NCI-H2081 (cell line): ENCODE measurements around the gene HAS3.
"Not testable (repeated sequence)": the region's sequence is repeated elsewhere in the genome, so short reads cannot be mapped to it uniquely, and the experiment has no call there.

Source experiments
- DNase-seq, 2 experiments: peaks; one replicate each; lab custom pipeline; 2025; lab: John Stamatoyannopoulos, UW

The HAS3 gene, protein sequence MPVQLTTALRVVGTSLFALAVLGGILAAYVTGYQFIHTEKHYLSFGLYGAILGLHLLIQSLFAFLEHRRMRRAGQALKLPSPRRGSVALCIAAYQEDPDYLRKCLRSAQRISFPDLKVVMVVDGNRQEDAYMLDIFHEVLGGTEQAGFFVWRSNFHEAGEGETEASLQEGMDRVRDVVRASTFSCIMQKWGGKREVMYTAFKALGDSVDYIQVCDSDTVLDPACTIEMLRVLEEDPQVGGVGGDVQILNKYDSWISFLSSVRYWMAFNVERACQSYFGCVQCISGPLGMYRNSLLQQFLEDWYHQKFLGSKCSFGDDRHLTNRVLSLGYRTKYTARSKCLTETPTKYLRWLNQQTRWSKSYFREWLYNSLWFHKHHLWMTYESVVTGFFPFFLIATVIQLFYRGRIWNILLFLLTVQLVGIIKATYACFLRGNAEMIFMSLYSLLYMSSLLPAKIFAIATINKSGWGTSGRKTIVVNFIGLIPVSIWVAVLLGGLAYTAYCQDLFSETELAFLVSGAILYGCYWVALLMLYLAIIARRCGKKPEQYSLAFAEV

DNA sequence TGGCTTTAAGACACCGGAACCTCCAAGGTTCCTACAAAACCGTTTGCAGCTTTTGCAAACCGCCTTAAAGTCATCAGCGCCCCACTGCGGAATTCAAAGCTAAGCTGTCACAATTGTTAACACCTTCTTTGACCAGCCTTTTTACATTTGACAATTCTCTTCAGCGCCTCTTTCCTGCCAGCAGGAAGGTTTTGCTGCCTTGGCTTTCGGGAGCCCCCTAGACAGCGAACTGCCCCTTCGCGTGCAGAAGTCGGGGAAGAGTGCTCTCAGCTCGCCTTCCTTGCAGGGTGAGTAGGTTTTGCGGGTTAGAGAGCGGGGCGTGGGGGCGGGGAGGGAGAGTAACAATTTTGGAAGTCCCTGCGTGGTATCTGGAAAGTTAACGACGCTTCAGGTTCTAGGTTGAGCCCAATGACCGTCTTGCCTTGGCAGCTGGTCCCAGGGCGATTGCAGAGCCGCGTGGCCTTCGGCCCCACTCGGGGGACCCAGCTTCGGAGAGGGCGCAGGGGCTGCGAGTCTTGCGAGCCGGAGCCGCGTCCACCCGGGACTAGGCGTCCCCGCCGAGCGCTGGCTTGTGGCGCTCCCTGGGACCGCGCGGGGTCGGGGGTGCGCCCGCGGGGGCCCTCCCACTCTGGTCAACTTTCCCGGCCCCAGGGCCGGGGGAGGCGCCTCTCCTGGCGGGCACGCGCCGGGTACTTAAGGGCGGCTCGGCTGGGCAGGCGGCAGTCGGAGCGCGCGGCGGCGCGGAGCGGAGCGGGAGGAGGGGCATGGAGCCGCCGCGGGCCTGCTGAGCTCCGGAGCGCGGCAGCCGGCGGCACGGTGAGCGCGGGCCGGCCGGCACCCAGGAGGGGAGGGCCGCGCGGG lies at the start of gene HAS3:
HAS3 (plus strand) TSS at position 153 of the 861 bp plus-strand sequence. CDS start 3,743 bp downstream, outside the sequence.
- peak; percentile 10 to 38 for DNase-seq

DNA sequence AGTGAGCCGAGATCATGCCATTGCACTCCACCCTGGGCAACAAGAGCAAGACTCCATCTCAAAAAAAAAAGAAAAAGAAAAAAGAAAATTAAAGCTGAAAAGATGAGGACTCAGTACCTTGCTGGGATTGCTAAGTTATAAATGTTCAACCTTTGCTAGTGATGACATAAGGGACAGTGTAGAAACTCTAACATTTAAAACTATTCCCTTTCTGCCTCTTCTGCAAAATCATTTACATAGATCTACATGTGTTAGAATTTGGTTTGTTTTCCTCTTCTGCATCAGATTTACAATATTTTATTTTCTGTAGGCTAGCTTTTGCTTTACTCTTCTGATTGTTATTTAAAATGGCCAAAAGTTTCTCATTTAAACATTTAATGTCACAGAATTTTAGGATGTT lies 49.5 kb upstream of the HAS3 start:
- no peak for DNase-seq

DNA sequence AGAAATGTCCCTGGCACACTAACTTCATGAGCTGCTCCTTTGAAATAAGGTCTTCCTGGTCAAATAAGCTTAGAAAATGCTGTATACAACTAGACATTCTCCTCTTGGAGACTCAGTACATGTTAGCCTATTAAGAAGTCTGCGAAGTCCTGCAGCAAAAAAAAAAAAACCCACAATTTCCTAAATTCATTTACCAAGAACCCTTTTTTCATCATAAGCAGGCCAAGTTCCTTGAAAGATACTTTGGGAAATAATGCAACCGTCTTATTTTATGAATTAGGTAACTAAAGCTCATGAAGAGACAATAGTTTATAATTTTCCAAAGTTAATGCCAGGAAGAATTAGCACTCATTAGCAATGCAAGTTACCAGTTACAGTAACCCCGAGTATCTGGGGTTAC lies 49.0 kb upstream of the HAS3 start:
- DNase-seq = no peak

DNA sequence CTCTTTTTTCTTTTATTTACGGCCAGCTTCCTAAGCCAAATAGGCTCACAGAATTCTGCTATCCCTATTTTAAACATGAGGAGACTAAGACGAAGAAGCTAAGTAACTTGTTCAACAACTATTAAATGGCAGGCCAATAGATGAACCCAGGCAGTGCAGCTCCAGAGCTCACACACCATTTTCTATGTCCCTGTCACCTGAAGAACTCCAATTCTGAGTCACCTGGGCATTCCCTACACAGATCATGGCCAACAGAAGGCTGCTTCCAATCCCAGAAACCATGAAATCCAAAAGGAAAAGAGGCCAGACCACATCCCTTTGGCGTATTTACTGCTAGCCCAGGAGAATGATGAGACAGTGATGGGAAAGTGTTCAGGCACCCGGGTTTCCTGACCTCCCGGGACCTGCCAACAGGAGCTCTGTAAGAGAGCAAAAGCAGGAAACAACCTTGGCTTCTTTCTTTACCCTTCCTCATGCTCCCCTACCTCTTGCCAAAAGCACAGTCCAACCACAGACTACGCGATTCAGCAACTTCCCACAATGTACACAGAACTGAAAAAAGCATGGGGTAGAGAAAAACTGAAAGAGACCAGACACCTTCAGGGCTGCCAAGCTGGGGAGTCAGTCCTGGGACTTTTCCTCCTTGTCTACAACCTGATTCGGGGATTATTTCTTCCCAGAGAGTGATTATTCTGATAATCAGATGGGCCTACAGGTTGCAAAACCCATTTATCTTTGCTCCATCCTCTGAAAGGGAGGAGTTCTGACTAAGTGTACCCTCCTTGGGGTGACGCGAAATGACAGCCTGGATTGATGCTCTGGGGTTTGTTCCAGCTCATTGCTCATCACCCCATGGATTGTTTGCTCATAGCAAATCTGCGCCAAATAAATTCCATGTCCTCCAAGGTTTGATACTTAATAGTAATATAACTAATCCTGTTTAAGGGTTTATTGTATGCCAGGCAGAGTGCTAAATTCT lies 47.8 kb upstream of the HAS3 start:
- peak in 1 of 2 experiments; percentile 41 for DNase-seq

DNA sequence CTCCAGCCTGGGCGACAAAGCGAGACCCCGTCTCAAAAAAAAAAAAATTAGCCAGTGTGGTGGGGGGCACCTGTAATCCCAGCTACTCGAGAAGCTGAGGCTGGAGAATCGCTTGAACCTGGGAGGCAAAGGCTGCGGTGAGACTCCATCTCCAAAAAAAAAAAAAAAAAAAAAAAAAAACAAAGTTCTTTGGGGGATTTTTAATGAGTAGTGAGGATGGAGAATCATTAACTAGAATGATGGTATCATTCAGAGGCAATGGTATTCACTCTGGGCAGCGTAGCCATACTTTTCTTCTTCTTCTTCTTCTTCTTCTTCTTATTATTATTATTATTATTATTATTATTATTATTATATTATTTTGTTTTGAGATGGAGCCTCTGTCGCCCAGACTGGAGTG lies 42.0 kb upstream of the HAS3 start:
- DNase-seq = not testable (repeated sequence)

DNA sequence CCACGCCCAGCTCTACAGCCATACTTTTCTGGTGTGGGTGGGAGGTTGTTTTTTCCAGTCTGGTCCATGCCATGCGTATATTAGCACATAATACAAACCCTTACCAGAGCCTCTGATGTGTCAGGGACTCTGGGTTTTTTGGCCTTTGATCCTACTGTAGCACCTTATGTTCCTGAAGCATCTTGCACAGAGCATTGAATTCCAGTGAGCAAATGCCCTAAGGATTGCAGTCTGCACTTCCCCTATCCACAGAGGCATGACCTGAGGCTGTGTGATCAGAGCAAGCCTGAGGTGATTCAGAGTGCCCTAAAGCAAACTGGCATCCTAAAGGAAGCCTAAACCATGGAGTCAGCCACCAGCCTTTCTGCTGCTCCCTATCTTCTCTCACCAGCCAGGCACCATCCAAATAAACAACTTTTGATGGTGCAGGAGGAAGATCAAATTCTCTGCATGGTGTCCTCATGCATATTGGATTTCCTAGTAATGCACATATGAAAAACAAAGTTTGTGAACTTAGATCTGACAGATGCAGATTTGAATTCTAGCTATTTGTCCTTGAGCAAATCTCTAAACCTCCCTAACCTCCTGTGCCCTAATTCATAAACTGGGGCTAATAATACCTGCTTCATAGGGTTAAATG lies 41.2 kb upstream of the HAS3 start:
- DNase-seq = no peak

DNA sequence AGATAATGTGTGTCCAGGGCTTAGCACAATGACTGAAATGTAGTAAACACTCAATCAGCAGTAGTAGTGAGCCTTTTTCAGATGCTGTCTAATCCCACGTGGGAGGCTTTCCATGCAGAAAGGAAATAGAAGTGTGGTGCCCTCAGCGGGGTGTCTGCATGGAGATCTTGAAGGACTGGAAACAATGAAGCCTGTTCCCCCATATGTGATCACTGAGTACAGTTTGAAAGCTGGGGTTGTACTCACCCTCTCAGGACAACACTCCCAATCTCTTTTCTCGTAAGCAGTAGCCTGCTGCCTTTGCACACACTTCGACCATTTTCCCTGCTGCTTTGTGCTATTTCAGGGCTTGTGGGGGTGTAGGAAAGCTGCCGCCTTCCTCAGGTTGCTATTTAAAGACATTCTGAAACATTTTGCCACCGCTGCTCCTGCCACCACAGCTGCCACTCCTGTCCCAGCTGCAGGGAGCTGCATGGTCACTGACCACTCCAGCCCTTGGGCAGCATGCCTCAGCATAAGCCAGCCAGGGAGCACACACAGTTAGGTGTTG lies 40.6 kb upstream of the HAS3 start:
- no peak for DNase-seq

DNA sequence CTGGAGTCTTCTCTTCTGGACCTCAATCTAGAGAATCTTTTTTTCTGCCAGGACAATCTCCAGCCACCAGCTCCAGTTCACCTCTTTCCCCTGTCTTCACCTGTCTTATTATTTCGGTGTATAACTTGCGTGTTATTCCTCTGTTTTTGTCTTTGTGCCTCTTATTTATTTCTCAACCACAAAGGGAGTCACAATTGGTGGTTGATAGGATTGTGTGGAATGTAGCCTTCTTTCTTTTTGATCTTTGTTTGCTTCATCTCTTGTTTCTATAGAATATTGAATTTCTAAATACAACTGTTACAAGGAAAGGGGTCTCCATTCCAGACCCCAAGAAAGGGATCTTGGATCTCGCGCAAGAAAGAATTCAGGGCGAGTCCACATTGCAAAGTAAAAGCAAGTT lies 35.9 kb upstream of the HAS3 start:
- DNase-seq = no peak

DNA sequence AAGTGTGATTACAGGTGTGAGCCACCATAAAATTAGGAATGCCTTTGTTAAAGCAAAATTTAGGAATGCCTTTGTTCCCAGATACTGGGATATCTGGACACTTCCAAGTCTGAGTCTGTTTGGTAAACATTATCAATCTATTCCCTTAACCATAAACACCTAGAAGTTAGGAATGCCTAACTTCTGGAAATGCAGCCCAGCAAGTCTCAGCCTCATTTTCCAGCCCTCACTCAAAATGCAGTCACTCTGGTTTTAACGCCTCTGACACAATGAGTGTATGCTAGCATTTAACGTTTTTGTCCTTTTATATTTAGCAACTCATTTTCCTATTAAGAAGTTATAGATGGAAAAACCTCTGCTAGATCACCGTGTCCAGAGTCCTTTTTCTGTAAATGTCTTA lies 34.4 kb upstream of the HAS3 start:
- no peak for DNase-seq

DNA sequence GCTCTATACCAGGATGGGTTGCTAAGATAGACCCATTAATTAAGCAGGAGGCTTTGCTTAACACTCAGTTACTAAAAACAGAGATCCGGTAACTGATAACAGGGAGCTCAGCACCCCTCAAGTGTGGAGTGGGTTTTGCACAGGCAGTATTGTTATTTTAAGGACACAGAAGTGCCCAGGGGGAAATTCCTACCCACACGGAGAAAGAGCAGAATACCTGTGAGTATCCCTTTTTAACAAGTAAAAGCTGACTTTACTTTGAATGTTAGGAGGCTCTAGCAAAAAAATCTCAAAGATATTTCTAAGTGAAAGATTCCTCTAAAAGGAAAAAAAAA lies 32.8 kb upstream of the HAS3 start:
- DNase-seq = no peak

DNA sequence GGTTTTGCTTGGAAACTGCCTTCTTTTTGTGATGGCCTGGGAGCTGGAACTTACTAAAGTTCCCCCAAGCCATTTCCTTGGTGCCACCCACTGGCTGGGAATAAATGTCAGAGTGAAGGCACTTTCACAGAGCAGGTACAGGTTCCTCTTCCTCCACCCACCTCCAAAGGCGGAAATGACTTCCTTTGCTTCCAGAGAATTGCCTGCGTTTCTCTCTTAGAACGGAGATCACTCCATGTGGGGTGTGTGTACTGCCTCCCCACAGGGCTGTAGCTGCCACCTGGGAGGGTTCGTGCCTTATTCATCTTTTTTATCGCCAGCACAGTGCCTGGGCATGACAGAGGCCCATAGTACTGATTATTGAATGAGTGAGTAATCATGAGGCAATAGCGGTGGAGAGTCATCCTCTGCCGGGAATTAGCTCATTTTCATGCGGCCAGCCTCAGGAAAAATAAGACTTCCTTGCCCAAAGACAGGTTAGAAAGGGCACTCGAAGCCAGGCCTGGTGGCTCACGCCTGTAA lies 32.2 kb upstream of the HAS3 start:
- no peak for DNase-seq

DNA sequence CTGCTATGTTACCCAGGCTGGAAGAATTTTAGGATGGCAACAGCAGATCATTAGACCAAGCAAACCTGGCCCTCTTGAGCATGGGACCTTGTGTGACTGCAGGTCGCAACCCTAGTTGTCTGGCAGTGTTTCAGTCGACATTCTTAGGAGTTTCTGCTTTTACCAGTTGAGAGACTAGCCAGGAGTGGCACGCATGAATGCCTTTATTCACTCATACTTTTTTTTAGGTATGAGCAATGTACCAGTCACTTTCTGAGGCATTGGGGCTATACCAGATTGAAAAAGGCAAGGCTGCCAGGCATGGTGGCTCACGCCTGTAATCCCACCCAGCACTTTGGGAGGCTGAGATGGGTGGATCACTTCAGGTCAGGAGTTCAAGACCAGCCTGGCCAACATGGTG lies 28.2 kb upstream of the HAS3 start:
- DNase-seq = no peak

DNA sequence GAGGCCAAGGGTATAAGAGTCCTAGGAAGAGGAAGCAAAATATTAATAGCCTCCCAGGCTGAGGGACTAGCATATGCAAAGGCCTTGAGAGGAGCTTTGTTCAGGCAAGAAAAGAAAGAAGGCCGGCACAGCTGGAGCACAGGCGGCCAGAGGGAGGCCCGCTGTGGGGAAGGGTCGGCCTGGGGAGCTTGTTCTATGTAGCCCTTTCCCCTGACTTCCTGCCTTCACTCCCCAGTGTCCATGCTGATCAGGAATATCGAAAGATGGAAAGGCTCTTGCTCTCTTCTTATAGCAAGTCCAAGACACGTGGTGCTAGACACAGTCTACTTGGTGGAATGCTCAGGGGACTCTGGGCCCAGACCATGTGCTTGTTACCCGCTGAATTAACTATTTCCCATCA lies 27.4 kb upstream of the HAS3 start:
- no peak for DNase-seq

DNA sequence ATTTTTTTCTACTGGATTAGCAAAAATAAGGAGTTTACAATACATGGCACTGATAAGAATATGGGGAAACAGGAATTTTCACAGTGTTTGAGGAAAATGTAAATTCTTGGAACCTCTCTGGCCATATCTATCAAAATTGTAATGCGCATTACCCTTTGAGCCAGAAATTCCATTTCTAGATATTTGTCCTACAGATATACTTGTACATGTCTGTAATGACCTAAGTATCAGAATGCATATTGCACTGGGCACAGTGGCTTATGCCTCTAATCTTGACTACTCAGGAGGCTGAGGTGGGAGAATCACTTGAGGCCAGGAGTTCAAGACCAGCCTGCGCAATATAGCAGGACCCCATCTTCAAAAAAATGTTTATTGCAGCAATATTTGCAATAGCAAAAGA lies 25.8 kb upstream of the HAS3 start:
- no peak for DNase-seq

DNA sequence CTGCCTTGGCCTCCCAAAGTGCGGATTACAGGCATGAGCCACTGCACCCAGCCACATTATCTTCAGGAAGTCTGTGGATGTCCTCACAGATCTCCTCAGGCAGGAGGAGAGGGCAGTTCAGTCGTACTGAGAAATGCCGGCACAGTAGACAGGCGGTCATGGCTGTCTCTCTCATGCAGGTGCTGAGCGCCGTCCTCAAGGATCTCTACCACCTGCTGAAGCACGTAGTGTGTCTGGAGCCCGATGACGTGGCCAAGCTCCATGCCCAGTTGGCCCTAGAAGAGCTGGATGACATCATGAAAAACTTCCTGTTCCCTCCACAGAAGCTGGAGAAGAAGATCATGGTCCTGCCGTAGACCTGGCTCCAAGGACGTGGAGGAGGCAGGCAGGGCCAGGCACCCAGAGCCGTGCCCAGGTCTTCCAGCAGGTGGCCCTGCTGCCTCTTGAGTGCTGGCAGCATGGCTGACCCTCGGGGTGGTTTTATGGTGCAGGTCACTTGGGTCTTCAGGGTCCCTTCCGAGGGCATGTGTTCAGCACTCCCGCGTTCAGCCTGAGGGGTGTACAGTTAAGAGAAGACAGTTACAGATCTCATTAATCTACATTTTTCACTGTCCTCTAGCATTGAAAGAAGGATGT lies 22.0 kb upstream of the HAS3 start:
- DNase-seq = no peak

DNA sequence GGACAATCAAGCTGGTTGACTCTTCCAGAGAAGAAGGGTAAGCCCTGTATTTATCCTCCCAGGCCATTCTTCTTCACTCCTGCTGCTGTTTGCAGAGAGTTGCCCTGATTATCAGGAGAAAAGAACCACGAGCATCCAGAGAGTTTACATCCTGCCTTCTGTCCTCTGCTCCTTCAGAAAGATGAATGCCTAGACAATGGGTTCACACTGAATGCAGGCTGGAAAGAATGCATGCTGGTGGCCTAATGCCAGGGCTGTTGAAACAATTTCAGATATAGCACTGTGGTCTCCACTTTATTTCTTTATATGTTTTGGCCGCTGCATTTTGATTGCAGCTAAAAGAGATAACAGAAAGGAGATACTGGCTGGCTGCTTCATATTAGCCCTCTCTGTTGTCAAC lies 21.2 kb upstream of the HAS3 start:
- no peak for DNase-seq

DNA sequence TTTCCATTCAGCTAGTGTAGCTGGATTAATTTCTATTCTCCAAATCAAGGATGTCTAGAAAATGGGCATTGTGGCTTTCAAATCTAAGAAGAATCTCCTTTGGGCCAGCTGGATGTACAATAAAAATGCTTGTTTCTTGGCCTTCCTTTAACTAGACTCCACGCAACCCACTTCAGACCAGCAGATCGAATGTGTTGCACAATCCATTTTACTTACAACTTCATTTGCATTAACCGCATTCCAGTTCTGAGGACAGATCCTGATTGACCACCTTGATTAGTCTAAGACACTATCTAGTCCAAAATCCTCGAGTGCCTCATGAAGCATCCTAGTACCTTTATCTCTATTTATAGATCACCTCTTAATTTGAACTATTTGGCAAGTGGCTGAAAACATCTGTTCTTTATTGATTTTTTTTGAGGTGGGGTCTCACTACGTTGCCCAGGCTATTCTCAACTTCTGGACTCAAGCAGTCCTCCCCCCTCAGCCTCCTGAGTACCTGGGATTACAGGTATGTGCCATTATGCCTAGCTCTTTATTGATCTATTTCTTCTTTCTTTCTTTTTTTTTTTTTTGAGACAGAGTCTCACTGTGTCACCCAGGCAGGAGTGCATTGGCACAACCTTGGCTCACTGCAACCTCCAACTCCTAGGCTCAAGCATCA lies 20.3 kb upstream of the HAS3 start:
- DNase-seq = no peak

DNA sequence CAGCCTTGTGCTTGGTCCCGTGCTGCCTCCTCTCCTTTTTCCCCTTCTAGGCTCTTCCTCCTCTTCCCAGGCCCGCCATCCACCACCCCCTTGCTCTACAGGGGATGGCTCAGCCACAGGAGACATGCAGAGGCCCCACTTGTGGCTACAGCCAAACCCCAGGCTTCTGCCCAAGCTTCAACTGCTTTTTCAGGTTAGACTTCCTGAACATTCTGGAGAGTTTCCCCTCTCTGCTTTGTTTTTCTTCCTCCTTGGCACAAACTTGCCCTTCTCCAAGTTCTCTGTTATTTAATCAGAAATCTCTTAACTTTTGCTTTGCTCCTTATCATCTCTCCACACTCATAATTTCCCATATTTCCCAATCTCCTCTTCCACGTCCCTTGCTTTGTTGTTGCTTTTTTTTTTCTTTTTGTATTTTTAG lies 18.3 kb upstream of the HAS3 start:
- no peak for DNase-seq

DNA sequence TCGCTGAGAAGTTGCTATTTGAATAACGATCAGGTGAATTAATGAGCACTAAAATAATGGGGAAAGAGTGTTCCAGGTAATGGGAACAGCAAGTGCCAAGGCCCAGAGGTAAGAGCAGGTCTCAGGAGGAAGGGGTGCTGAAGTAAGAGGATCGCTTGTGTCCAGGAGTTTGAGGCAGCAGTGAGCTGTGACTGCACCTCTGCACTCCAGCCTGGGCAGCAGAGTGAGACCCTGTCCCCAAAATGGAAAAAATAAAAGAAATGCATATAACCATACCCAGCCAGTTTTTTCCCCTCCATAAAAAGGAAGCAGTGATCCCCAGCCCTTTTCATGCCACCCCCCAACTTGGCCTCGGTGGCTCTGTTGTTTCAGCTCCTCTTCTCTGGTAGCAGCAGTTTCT lies 16.8 kb upstream of the HAS3 start:
- no peak for DNase-seq
